Nucleus accumbens (tissue), 56 donors: ENCODE results near the gene C1orf21.
"Not testable (repeated sequence)": the region's sequence is repeated elsewhere in the genome, so short reads cannot be mapped to it uniquely, and the experiment has no call there.

ENCODE experiments used
- DNase-seq, 56 donors: peaks; one replicate each; lab custom pipeline; 2025; lab: John Stamatoyannopoulos, UW

The C1orf21 gene, protein sequence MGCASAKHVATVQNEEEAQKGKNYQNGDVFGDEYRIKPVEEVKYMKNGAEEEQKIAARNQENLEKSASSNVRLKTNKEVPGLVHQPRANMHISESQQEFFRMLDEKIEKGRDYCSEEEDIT

DNA sequence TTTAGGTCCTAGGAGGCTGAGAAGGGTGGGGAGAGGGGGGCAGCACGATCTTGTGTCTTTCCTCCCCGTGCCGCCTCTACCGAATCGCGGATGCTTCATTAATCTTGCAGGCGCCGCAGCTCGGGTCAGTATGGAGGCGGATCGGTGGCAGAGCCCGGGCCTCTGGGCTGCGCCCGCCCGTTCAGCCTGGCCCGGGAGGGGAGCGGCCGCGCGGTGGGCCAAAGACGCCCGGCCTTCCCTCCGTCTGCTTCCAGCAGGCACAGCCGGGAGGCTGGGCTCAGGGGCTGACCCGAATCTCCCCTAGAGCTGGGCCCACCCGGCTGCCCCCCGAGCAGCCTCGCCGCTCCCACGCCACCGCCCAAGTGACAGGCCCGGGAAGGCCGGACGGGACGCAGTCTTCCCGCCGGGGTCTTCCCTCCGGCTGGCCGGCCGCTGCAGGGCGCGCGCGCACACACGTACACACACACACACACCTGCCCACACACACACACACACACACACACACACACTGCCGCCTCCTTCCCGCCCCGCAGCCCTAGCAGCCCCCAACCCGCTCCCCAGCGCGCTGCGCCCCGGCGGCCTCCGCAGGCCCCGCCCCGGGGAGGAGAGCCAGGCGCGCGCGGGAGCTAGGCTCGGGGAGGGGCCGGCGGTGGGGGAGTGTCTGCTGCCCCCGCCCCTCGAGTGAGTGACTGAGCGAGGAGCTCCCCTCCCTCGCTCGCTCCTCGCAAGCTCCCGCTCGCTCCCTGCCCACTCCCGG, at the start of gene C1orf21:
Gene C1orf21, plus strand, starts transcription at position 718 of the 757 bp plus-strand sequence. CDS start 90,481 bp downstream, outside the sequence.
- DNase-seq: peak in 55 of 56 donors; percentile 18 to 94 (median 77)

GRCh38 chr1:184337865-184338264, 49.0 kb upstream of the C1orf21 start:
- not testable (repeated sequence) for DNase-seq

GRCh38 chr1:184340984-184341383, 45.8 kb upstream of the C1orf21 start:
- DNase-seq: no peak

- DNase-seq: no peak
These were observed 36.3 kb upstream of the C1orf21 start for GRCh38 chr1:184350573-184350972.

DNA sequence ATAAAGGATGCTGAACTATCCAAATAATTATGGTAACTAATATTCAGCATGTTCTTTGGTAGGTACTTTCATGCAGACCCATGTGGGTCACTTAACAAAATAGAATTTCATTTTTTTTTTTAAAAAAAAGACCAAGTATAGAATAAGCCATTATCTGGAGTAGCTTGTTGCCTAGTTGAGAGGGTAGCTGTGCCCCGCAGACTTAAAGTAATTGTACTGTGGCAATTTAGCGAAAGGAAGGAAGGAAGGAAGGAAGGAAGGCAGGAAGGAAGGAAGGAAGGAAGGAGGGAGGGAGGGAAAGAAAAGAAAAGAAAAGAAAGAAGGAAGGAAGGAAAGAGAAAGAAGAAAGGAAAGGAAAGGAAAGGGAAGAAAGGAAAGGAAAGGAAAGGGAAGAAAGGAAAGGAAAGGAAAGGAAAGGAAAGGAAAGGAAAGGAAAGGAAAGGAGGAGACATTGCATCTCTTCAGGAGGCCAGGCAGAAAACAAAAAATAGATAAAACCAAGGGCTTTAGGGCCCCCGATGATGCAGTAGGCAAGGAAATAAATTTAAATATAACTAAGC, 35.3 kb upstream of the C1orf21 start:
- no peak for DNase-seq

GRCh38 chr1:184352776-184353175, 34.1 kb upstream of the C1orf21 start:
- no peak for DNase-seq

DNA sequence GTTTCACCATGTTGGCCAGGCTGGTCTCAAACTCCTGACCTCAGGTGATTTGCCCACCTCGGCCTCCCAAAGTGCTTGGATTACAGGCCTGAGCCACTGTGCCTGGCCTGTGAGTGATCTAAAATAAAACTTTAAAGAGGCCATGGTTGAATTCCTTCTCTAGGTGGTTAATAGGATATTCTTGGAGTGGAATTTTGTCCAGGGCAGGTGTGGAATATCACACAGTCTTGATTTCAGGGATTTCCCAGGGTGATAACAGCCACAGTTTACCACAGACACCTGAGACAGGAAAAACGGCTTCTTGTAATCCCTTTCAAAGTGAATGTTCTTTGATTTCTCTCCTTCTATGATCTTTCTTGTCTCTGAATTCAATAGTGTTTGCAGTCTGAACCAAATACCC, 32.1 kb upstream of the C1orf21 start:
- no peak for DNase-seq

DNA sequence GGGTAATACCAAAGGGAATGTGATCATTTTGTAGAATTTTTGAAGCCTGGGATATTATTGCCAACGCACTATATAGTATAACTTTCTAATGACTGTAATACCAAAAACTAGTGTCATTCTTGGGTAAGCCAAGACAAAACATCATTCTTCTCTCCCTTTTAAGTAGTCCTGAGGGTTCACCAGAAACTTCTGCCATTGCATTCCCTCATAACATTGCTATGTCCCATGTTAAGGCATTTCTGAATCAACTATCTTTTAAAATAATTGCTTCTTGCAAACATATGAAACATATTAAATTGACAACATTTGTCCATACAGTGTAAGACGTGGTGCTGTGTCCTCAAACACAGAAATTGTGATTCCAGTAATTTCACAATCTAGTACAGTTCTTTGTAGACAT, 29.9 kb upstream of the C1orf21 start:
- DNase-seq: no peak

- DNase-seq: no peak
These were observed 28.6 kb upstream of the C1orf21 start for GRCh38 chr1:184358256-184358655.

DNA sequence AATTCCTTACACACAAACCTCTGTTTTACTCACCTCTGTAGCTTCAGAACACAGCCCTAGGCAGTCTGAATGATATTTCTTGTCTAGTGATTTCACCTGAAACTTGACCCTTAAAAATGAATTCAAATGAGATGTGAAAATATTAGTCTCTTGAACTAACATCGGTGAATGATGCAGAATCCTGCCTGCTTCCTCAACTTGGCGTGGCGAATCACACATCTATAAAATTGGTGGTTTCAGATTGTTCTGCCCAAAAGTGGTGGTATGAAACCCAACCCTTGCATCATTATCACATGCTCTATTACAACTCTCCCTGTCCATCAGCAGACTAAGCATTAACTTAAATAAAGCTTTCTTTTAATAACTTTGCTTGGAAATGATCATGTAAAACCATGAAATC, 26.9 kb upstream of the C1orf21 start:
- no peak for DNase-seq

DNA sequence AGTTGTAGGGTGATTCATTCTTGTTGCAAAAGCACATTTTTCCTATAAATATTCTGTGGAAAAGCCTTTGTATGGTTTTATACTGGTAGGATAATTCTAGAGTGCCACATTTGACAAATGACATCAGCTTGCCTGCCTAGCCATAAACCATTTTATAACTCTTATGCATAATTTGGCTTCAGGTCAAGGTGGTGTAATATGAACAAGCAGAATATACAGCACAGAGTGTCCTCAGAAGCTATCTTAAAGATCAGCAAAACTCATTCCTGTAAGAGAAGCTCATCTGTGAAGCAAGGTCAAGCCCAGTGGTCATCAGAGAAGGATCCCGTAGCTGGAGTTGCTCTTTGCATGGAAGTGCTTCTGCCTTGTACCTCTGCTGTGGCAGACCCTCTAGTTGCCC, 24.0 kb upstream of the C1orf21 start:
- DNase-seq: no peak

GRCh38 chr1:184365699-184366098, 21.1 kb upstream of the C1orf21 start:
- DNase-seq: no peak

DNA sequence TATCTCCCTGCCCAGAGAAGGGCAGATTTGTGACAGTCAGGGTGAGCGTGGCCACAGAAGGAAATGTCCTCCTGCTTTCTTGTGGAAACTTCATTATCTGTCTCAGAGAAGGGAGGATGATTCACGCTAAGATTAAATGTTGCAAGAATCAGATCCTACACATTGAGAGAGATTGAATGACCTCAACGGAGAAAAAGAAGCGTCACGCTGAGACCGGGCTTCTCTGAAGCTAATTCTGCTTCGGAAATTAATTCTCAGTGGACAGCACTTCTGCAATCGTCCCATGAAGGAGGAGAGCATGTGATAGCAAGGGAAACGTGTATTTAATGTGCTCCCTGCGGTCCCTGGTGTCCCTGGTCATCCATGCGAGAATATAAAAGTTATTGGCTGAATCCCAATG, 19.8 kb upstream of the C1orf21 start:
- no peak for DNase-seq

DNA sequence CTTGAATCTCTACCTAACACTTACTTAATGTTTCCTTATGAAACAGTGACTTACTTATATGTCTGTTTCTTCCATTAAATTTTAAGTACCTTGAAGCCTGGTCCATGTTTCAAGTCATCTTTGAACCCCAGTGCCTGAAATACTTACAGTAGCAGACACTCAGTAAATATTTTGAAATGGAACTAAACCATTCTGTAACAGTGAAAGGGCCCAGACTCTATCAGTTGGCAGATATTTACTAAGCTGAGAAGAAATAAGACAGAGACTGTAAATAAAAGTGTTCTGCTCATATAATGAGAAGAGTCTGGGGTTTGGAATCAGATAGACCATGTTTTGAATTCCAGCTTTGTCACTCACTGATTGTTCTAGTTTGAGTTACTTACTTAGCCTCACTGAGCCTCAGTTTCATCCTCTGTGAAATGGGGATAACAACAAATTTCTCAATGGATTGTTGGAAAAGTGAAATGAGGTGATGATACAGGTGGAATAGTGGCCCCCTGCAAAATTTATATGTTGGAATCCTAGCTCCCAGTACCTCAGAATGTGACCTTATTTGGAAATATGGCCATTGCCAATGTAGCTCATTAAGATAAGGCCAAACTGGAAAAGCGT, 19.3 kb upstream of the C1orf21 start:
- no peak for DNase-seq

DNA sequence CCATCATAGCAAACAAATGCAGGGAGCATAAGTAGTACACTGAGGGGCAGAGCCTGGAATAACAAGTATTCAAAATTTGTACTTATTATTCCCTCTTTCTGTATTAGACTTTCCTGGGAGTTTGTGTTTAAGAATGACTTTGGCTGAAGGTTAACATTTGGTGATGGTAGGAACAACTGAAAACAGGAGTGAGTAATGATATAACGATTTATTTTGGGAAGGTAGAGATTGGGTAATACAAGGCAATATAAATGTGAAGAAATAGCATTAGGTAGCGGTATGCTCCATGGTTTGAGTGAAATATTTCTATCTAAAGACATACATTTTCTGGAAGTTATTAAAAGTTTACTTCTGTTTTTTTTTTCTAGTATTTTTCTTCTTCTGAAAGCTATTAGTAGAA, 18.5 kb upstream of the C1orf21 start:
- no peak for DNase-seq

DNA sequence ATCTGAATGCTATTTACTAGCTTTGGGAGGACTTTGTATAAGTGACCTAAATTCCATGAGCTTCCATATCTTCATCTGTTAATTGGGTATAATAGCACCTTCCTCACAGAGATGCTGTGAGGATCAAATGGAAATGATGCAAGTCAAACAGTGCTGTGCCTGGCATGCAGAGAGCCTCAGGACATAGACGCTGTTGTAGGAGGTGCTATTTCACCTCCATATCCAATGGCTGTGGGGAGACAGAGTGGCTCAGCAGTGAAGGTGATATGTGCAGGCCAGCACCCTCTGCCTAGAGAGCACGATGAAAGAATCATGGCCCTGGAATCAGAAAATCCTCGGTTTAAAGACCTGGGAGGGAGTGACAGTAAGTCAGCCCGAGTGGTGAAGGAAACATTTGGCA, 16.0 kb upstream of the C1orf21 start:
- DNase-seq: no peak

DNA sequence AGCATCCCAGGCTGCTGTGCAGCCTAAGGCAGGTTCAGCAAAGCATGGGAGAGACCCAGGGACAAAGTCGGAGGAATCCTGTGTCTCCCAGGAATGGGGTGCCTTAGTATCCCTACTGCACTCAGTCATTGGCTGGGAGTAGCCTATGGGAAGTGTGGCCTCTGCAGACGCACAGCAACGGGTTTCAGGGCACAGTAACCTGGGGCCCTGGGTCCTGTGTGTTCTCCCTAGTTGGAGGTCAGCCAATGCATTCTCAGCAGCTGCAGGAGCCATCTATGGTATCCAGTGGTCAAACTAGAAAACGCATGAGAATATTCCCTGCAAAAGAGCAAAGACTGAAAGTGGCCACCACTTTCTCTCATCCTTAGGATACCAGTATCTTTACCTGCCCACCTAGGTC, 13.7 kb upstream of the C1orf21 start:
- DNase-seq: no peak

- DNase-seq: no peak
These were observed 10.5 kb upstream of the C1orf21 start for GRCh38 chr1:184376369-184376768.

GRCh38 chr1:184379111-184379752, 7.6 kb upstream of the C1orf21 start:
- no peak for DNase-seq

DNA sequence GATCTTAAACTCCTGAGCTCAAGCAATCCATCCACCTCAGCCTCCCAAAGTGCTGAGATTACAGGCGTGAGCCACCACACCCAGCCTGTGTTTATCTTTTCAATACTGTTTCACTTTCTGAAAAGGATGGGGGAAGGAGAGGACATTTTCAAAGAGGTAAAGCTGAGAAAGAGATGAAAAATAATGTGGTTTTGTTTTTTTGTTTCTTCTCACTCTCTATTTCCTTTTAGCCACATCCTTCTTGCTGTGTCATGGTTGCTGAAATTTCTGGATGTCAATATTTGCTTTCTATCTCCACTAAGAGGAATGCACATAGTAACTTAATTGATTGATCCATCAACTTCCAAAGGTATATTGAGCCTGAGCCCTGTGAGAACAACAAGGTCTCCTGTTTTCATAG, 6.4 kb upstream of the C1orf21 start:
- DNase-seq: no peak

DNA sequence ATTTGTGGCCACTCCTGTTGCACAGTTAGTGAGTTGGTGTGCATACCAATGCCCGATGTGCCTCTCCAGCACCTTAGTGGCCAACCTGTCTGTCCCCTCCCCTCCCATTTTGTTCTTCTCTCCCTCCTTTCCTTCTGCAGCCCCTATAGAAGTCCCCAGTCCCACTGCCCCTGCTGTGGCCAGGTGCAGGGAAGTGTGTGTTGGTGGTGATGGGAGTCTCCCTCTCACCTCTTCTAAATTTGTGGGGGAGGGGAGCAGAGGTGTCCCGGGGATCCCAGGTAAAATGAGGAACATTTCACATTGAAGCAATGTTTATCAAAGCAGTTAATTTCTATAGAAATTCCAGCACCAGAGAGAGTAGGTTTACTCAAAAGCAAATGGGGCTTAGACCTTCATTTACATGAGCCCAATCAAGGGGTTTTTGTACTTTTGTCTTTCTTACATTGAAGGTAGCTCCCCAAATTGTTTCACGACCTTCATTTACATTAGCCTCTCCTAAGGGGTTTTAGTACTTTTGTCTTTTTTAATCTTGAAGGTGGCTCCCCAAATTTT, 3.0 kb upstream of the C1orf21 start:
- no peak for DNase-seq
